KMS-11 (cell line): Measurements from ENCODE around the gene SPEF2.

Source experiments
- H2AFZ ChIP-seq: fragments of 200-600 bp; sonication (generic); 2 replicates; pipeline ENCODE4 v1.6.1; 2016; ENCODE audit warnings: antibody characterized with exemption, mixed run types, low read depth
- H3K27ac ChIP-seq: fragments of 200-600 bp; sonication (generic); 2 replicates; pipeline ENCODE4 v1.6.1; 2016; ENCODE audit warnings: mild to moderate bottlenecking, mixed run types
- H3K27me3 ChIP-seq: fragments of 200-600 bp; sonication (generic); 2 replicates; pipeline ENCODE4 v1.6.1; 2017; ENCODE audit warnings: mild to moderate bottlenecking, low read depth, mixed run types, moderate library complexity; ENCODE audit not compliant: insufficient read depth
- H3K36me3 ChIP-seq: fragments of 200-600 bp; sonication (generic); 2 replicates; pipeline ENCODE4 v1.6.1; 2017; ENCODE audit warnings: mild to moderate bottlenecking, mixed run types; ENCODE audit not compliant: insufficient read depth
- H3K4me1 ChIP-seq: fragments of 200-600 bp; sonication (generic); 2 replicates; pipeline ENCODE4 v1.6.1; 2016; ENCODE audit warnings: mild to moderate bottlenecking, low read depth, mixed run types; ENCODE audit not compliant: poor library complexity, severe bottlenecking
- H3K4me2 ChIP-seq: fragments of 200-600 bp; sonication (generic); 2 replicates; pipeline ENCODE4 v1.7.0; 2016; ENCODE audit warnings: mild to moderate bottlenecking, mixed run types
- H3K4me3 ChIP-seq: fragments of 200-600 bp; sonication (generic); IDR thresholded peaks from 2 replicates; pipeline ENCODE4 v1.6.1; 2017; ENCODE audit warnings: low read depth, low read length, mixed read lengths; ENCODE audit not compliant: insufficient read depth
- H3K79me2 ChIP-seq: fragments of 200-600 bp; sonication (generic); 2 replicates; pipeline ENCODE4 v1.6.1; 2016; ENCODE audit warnings: low read depth, mixed run types; ENCODE audit not compliant: insufficient read depth
- H3K9ac ChIP-seq: fragments of 200-600 bp; sonication (generic); 2 replicates; pipeline ENCODE4 v1.6.1; 2016; ENCODE audit warnings: mild to moderate bottlenecking, mixed run types
- H4K20me1 ChIP-seq: fragments of 200-600 bp; sonication (generic); 2 replicates; pipeline ENCODE4 v1.6.1; 2016; ENCODE audit warnings: mild to moderate bottlenecking, mixed run types; ENCODE audit not compliant: insufficient read depth
- CTCF ChIP-seq: fragments of 200-600 bp; sonication (generic); conservative IDR thresholded peaks from 2 replicates; pipeline ENCODE4 v1.6.1; 2017; ENCODE audit warnings: low read depth, mild to moderate bottlenecking, antibody characterized with exemption, low read length, moderate library complexity, mixed read lengths

SPEF2 gene

GRCh38 chr5:35656721-35657120 lies 39.1 kb downstream of the SPEF2 start:
- TF ChIP-seq CTCF = no peak
- no peak overlapping the region for H3K4me2 ChIP-seq

GRCh38 chr5:35657877-35658276 lies 40.2 kb downstream of the SPEF2 start:
- Histone ChIP-seq H3K4me3 (no peak overlapping the region), H2AFZ (no peak overlapping the region), H3K4me1 (no peaks in the 10 kb centered on the region), H3K4me2 (no peak overlapping the region), H3K36me3 (no peaks in the 10 kb centered on the region), H4K20me1 (no peaks in the 10 kb centered on the region), H3K27me3 (no peaks in the 10 kb centered on the region), H3K79me2 (no peaks in the 10 kb centered on the region), H3K9ac (no peak overlapping the region), H3K27ac (no peak overlapping the region)
- no peak for TF ChIP-seq CTCF

More at GRCh38 chr5:35656721-35657120, 39.1 kb downstream of the SPEF2 start:
- H2AFZ ChIP-seq = no peak overlapping the region
- no peaks in the 10 kb centered on the region for H3K79me2 ChIP-seq
- H4K20me1 ChIP-seq = no peaks in the 10 kb centered on the region
- no peaks in the 10 kb centered on the region for H3K4me1 ChIP-seq
- no peaks in the 10 kb centered on the region for H3K27me3 ChIP-seq
- H3K9ac ChIP-seq = no peak overlapping the region
- no peak overlapping the region for H3K4me3 ChIP-seq
- H3K36me3 ChIP-seq = no peaks in the 10 kb centered on the region
- H3K27ac ChIP-seq = no peak overlapping the region

GRCh38 chr5:35659556-35659955 lies 41.9 kb downstream of the SPEF2 start:
- no peak overlapping the region for H2AFZ ChIP-seq
- H3K36me3 ChIP-seq = no peaks in the 10 kb centered on the region
- H3K79me2 ChIP-seq = no peaks in the 10 kb centered on the region
- no peaks in the 10 kb centered on the region for H3K27me3 ChIP-seq
- H3K9ac ChIP-seq = no peak overlapping the region
- H3K27ac ChIP-seq = no peak overlapping the region
- no peaks in the 10 kb centered on the region for H3K4me1 ChIP-seq
- no peak overlapping the region for H3K4me3 ChIP-seq
- no peak overlapping the region for H3K4me2 ChIP-seq
- no peaks in the 10 kb centered on the region for H4K20me1 ChIP-seq
- no peak for TF ChIP-seq CTCF

GRCh38 chr5:35660451-35660850 lies 42.8 kb downstream of the SPEF2 start:
- H4K20me1 ChIP-seq = no peaks in the 10 kb centered on the region
- no peak for TF ChIP-seq CTCF
- no peaks in the 10 kb centered on the region for H3K4me1 ChIP-seq
- H3K79me2 ChIP-seq = no peaks in the 10 kb centered on the region
- no peak overlapping the region for H3K4me2 ChIP-seq
- no peaks in the 10 kb centered on the region for H3K27me3 ChIP-seq
- no peak overlapping the region for H3K27ac ChIP-seq
- H3K4me3 ChIP-seq = no peak overlapping the region
- no peaks in the 10 kb centered on the region for H3K36me3 ChIP-seq
- H2AFZ ChIP-seq = no peak overlapping the region
- no peak overlapping the region for H3K9ac ChIP-seq
